Nephron progenitor cell (in vitro differentiated cells): ENCODE results near the gene TTN.

ENCODE experiments used
- DNase-seq: peaks from one replicate; pipeline ENCODE4 v3.0.0; 2021
- H3K27ac Mint-ChIP-seq: 2 replicates; pipeline ENCODE4 v1.8.0; 2021; ENCODE audit warnings: mild to moderate bottlenecking, moderate library complexity, mixed read lengths
- H3K27me3 Mint-ChIP-seq: 2 replicates; pipeline ENCODE4 v1.8.0; 2021; ENCODE audit warnings: mild to moderate bottlenecking, low read depth, mixed read lengths; ENCODE audit not compliant: poor library complexity
- H3K36me3 Mint-ChIP-seq: 2 replicates; pipeline ENCODE4 v1.8.0; 2021; ENCODE audit warnings: low read depth, mixed read lengths
- H3K4me1 Mint-ChIP-seq: 2 replicates; pipeline ENCODE4 v1.8.0; 2021; ENCODE audit warnings: mixed read lengths
- H3K4me3 Mint-ChIP-seq: 2 replicates; pipeline ENCODE4 v1.8.0; 2021; ENCODE audit warnings: mild to moderate bottlenecking, moderate library complexity, mixed read lengths
- H3K9me3 Mint-ChIP-seq: 2 replicates; pipeline ENCODE4 v1.8.0; 2021; ENCODE audit warnings: mild to moderate bottlenecking, moderate library complexity, mixed read lengths
- TF ChIP-seq, protein P1 (sequence below): fragments of 200-600 bp; sonication (generic); IDR thresholded peaks from 2 replicates; pipeline ENCODE4 v1.5.0; 2021; ENCODE audit warnings: antibody characterized with exemption

The TTN gene

DNA sequence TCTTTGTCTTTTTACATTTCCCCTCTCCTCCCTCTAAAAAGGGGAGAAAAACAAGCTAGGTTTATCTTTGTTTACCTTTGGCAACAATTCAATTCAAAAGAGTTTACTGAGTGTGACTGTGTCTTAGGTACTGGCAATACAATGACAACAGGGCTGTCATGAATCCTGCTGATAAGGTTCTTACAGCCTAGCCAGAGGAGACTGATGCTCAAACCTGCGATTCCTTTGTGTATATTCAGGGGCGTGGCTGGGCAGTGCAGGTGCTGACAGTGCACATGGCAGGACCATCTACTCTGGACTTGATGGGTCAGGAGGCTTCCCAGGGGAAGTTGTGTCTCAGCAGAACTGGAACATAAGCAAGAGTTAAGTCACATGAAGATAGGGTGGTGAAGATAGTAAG, 23.2 kb upstream of the TTN start:
- no peaks in the 10 kb centered on the region for H3K27me3 Mint-ChIP-seq
- H3K27ac Mint-ChIP-seq = no peak overlapping the region
- H3K9me3 Mint-ChIP-seq = peaks cover 4% of the 10 kb centered on the region
- no peak for DNase-seq
- TF ChIP-seq, protein P1, sequence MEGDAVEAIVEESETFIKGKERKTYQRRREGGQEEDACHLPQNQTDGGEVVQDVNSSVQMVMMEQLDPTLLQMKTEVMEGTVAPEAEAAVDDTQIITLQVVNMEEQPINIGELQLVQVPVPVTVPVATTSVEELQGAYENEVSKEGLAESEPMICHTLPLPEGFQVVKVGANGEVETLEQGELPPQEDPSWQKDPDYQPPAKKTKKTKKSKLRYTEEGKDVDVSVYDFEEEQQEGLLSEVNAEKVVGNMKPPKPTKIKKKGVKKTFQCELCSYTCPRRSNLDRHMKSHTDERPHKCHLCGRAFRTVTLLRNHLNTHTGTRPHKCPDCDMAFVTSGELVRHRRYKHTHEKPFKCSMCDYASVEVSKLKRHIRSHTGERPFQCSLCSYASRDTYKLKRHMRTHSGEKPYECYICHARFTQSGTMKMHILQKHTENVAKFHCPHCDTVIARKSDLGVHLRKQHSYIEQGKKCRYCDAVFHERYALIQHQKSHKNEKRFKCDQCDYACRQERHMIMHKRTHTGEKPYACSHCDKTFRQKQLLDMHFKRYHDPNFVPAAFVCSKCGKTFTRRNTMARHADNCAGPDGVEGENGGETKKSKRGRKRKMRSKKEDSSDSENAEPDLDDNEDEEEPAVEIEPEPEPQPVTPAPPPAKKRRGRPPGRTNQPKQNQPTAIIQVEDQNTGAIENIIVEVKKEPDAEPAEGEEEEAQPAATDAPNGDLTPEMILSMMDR = no peak
- H3K36me3 Mint-ChIP-seq = peaks cover 8% of the 10 kb centered on the region
- no peaks in the 10 kb centered on the region for H3K4me1 Mint-ChIP-seq
- H3K4me3 Mint-ChIP-seq = no peak overlapping the region

DNA sequence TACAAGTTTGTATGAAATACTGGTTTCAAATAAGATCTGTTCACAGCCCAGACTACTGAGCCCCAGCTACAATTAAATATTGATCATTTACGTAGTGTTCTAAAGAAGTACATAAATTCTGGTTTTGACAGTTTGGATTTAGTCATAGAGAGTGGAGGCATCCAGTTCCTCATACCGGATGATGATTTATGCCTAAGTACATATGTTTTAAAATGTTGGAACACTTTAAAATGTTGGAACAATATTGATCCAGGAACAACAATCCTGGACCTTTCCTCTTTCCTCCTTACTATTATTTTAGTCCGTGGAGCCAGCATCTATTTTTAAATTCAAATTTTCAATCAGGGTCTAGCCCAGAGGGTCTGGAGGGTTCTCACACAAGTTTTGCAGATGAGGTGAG, 22.8 kb upstream of the TTN start:
- peaks cover 4% of the 10 kb centered on the region for H3K9me3 Mint-ChIP-seq
- H3K27ac Mint-ChIP-seq = no peak overlapping the region
- H3K4me3 Mint-ChIP-seq = no peak overlapping the region
- no peaks in the 10 kb centered on the region for H3K27me3 Mint-ChIP-seq
- TF ChIP-seq, protein P1 = no peak
- H3K36me3 Mint-ChIP-seq = peaks cover 8% of the 10 kb centered on the region
- no peak for DNase-seq
- H3K4me1 Mint-ChIP-seq = no peaks in the 10 kb centered on the region

DNA sequence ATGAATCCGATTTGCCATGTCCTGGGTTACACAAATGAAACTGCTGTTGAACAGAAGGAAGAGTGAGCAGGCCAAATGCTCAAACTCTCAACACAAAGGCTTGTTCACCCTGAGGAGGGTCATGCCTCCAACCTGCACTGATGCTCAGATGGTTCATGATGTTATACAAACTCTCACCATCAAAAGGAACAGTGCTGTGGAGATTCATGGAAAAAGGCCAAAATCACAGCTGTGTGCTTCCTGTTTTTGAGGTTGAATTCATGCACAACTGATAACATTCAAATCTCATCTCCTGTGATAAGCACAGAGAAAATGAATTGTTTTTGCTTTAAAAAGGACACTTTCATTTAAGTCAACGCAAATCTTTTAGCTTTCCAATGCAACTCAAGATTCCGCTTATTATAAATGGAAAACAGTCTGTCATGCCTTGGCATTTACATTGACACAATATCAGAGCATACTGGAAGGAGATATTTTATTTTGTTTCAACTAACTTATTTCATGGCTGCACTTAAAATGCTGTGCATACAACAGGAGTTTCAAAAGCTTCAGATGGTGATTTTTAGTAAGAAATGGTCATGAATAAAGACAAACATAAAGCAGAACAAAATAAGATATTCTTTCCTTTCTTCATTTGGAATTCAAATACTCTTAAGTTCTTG, 22.2 kb upstream of the TTN start:
- H3K9me3 Mint-ChIP-seq = peaks cover 4% of the 10 kb centered on the region
- H3K27me3 Mint-ChIP-seq = no peaks in the 10 kb centered on the region
- TF ChIP-seq, protein P1 = no peak
- no peak overlapping the region for H3K4me3 Mint-ChIP-seq
- peaks cover 8% of the 10 kb centered on the region for H3K36me3 Mint-ChIP-seq
- no peak overlapping the region for H3K27ac Mint-ChIP-seq
- no peak for DNase-seq
- H3K4me1 Mint-ChIP-seq = no peaks in the 10 kb centered on the region

DNA sequence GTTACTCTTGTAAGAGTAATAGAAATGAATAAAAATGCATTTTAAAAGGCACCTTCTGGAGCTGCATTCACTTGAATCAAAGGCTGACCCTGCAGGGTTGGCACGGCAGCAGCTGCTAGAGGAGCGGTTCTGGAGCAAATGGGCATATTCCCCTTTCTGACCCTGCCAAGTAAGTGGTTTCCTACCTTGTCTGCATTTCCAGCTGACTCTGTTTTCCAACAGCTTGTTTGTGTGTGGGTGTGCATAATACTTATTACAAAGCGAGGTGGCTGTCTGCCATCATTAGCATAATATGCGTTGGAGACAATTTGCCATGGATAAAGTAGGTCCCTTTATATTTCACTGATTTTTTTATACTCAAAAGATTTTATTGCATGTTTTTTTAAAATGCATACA, 21.3 kb upstream of the TTN start:
- no peak overlapping the region for H3K4me3 Mint-ChIP-seq
- no peaks in the 10 kb centered on the region for H3K27me3 Mint-ChIP-seq
- TF ChIP-seq, protein P1 = no peak
- H3K9me3 Mint-ChIP-seq = peaks cover 4% of the 10 kb centered on the region
- DNase-seq = no peak
- H3K27ac Mint-ChIP-seq = no peak overlapping the region
- peaks cover 8% of the 10 kb centered on the region for H3K36me3 Mint-ChIP-seq
- no peaks in the 10 kb centered on the region for H3K4me1 Mint-ChIP-seq

DNA sequence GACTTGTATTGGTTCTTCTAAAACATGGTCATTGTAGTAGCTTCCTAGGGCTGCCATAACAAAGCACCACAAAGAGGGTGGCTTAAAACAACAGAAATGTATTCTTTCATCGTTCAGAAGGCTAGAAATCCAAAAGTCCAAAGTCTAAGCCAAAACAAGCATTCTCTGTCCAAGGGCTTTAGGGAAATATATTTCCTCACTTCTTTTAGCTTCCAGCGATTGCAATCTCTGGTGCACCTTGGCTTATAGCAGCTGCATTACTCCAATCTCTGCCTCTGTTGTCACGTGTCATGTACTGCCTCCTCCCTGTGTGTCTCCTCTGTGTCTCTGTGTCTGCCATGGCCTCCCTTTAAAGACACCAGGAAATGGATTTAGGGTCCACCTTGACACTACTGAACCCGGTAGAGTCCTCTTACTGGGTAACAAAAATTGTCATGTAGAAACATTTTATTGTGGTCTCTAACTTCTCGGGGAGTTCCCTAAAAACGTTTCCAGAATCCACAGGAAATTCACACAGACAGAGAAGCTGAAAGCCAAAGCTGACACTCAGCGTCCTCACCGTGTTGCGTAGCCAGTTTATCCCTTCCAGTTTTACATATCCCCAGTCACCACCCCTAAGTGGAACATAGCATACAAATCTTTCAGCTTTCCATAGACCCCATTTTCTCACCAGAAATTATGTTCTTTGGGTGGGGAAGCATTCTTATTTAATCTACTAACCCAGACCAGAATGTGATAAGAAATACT, 20.7 kb upstream of the TTN start:
- Mint-ChIP-seq H3K4me3 (no peak overlapping the region), H3K27me3 (no peaks in the 10 kb centered on the region), H3K9me3 (peaks cover 4% of the 10 kb centered on the region), H3K27ac (no peak overlapping the region), H3K4me1 (no peaks in the 10 kb centered on the region), H3K36me3 (peaks cover 8% of the 10 kb centered on the region)
- TF ChIP-seq, protein P1 = no peak
- no peak for DNase-seq

DNA sequence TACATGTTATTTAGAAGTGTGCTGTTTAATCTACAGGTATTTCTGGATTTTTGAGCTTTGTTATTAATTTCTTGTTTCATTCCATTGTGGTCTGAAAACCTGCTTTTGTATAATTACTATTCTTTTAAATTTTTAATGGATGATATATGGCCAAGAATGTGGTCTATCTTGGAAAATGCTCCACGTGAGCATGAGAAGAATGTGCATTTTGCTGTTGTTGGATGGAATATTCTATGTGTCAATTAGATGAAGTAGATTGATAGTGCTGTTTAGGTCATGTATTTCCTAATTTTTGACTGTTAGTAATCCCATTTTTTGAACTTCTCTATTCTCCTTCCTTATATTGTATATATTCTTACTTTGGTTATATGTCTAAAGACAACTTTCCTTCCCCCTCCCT, 19.9 kb upstream of the TTN start:
- Mint-ChIP-seq H3K4me1 (no peaks in the 10 kb centered on the region), H3K9me3 (peaks cover 4% of the 10 kb centered on the region), H3K27ac (no peak overlapping the region), H3K36me3 (peaks cover 8% of the 10 kb centered on the region), H3K27me3 (no peaks in the 10 kb centered on the region), H3K4me3 (no peak overlapping the region)
- TF ChIP-seq, protein P1 = no peak
- no peak for DNase-seq
